H9 (cell line): ENCODE results near the gene SLC25A42. TPM values are rescaled to one million over a fixed set of nuclear protein-coding genes. Genes with fewer than 3 reads are reported as not detected.

Source experiments
- DNase-seq: peaks from one replicate; pipeline ENCODE4 v3.0.0-alpha.2; 2017
- H2AFZ ChIP-seq: one replicate; pipeline ENCODE4 v1.6.1; 2013; ENCODE audit warnings: mild to moderate bottlenecking, low read length, control low read depth, moderate library complexity
- H2AK5ac ChIP-seq: 2 replicates; pipeline ENCODE4 v1.6.1; 2013; ENCODE audit warnings: low read length, control low read depth, mixed read lengths; ENCODE audit not compliant: insufficient read length
- H2BK120ac ChIP-seq: one replicate; pipeline ENCODE4 v1.6.1; 2013; ENCODE audit warnings: low read depth, mild to moderate bottlenecking, low read length, control low read depth, inconsistent platforms; ENCODE audit not compliant: poor library complexity, severe bottlenecking
- H2BK12ac ChIP-seq: 2 replicates; pipeline ENCODE4 v1.6.1; 2013; ENCODE audit warnings: low read length, control low read depth, mixed read lengths, low read depth; ENCODE audit not compliant: insufficient read length
- H2BK15ac ChIP-seq: 2 replicates; pipeline ENCODE4 v1.6.1; 2013; ENCODE audit warnings: low read depth, low read length, control low read depth
- H2BK20ac ChIP-seq: one replicate; pipeline ENCODE4 v1.6.1; 2013; ENCODE audit warnings: low read depth, mild to moderate bottlenecking, low read length, control low read depth, inconsistent platforms; ENCODE audit not compliant: poor library complexity, severe bottlenecking
- H2BK5ac ChIP-seq: 2 replicates; pipeline ENCODE4 v1.6.1; 2013; ENCODE audit warnings: low read length, control low read depth, mixed read lengths; ENCODE audit not compliant: insufficient read length
- H3K14ac ChIP-seq: 2 replicates; pipeline ENCODE4 v1.6.1; 2013; ENCODE audit warnings: low read length, control low read depth; ENCODE audit not compliant: insufficient read depth
- H3K18ac ChIP-seq: 2 replicates; pipeline ENCODE4 v1.6.1; 2013; ENCODE audit warnings: low read depth, mild to moderate bottlenecking, mixed read lengths, low read length, control low read depth; ENCODE audit not compliant: insufficient read length
- H3K23ac ChIP-seq: 2 replicates; pipeline ENCODE4 v1.6.1; 2013; ENCODE audit warnings: low read length, control low read depth, mixed read lengths, low read depth; ENCODE audit not compliant: insufficient read length
- H3K23me2 ChIP-seq: 2 replicates; pipeline ENCODE4 v1.6.1; 2013; ENCODE audit warnings: low read depth, mild to moderate bottlenecking, mixed read lengths, low read length, control low read depth; ENCODE audit not compliant: insufficient read length, poor library complexity, severe bottlenecking
- H3K27ac ChIP-seq: 2 replicates; pipeline ENCODE4 v1.5.1; 2013; ENCODE audit warnings: low read length, control low read depth, mixed read lengths, low read depth; ENCODE audit not compliant: insufficient read length
- H3K27me3 ChIP-seq: 2 replicates; pipeline ENCODE4 v1.6.1; 2013; ENCODE audit warnings: low read length, control low read depth, inconsistent platforms; ENCODE audit not compliant: insufficient read depth
- H3K4ac ChIP-seq: 2 replicates; pipeline ENCODE4 v1.6.1; 2013; ENCODE audit warnings: low read depth, mild to moderate bottlenecking, control low read depth, inconsistent platforms, low read length, moderate library complexity
- H3K4me1 ChIP-seq: 2 replicates; pipeline ENCODE4 v1.6.1; 2013; ENCODE audit warnings: low read length, control low read depth, inconsistent platforms; ENCODE audit not compliant: insufficient read depth
- H3K4me2 ChIP-seq: 2 replicates; pipeline ENCODE4 v1.6.1; 2013; ENCODE audit warnings: low read length, control low read depth, mixed read lengths; ENCODE audit not compliant: insufficient read length, insufficient read depth
- H3K56ac ChIP-seq: 2 replicates; pipeline ENCODE4 v1.6.1; 2013; ENCODE audit warnings: low read depth, mild to moderate bottlenecking, mixed read lengths, low read length, control low read depth; ENCODE audit not compliant: insufficient read length
- H3K79me1 ChIP-seq: 2 replicates; pipeline ENCODE4 v1.6.1; 2013; ENCODE audit warnings: low read depth, mild to moderate bottlenecking, moderate library complexity, low read length, control low read depth, inconsistent platforms; ENCODE audit not compliant: insufficient read depth, poor library complexity, severe bottlenecking
- H3K79me2 ChIP-seq: 2 replicates; pipeline ENCODE4 v1.6.1; 2013; ENCODE audit warnings: low read length, control low read depth, inconsistent platforms; ENCODE audit not compliant: insufficient read depth
- H3K9ac ChIP-seq: 2 replicates; pipeline ENCODE4 v1.6.1; 2013; ENCODE audit warnings: low read length, control low read depth, mixed read lengths; ENCODE audit not compliant: insufficient read length; ENCODE audit errors: extremely low read depth
- H3K9me3 ChIP-seq: one replicate; pipeline ENCODE4 v1.6.1; 2013; ENCODE audit warnings: low read depth, low read length, inconsistent platforms; ENCODE audit not compliant: control insufficient read depth
- H3T11ph ChIP-seq: one replicate; pipeline ENCODE4 v1.6.1; 2013; ENCODE audit warnings: mild to moderate bottlenecking, low read length, control low read depth, inconsistent platforms
- H4K20me1 ChIP-seq: one replicate; pipeline ENCODE4 v1.6.1; 2013; ENCODE audit not compliant: control insufficient read depth, insufficient read length, insufficient read depth
- H4K5ac ChIP-seq: 2 replicates; pipeline ENCODE4 v1.6.1; 2013; ENCODE audit warnings: low read depth, mild to moderate bottlenecking, mixed read lengths, low read length, control low read depth; ENCODE audit not compliant: insufficient read length
- H4K8ac ChIP-seq: replicated peaks from 2 replicates; pipeline ENCODE4 v1.6.1; 2013; ENCODE audit warnings: low read length, control low read depth, mixed read lengths, low read depth; ENCODE audit not compliant: insufficient read length
- H4K91ac ChIP-seq: 2 replicates; pipeline ENCODE4 v1.6.1; 2013; ENCODE audit warnings: low read depth, mild to moderate bottlenecking, moderate library complexity, mixed read lengths, low read length, control low read depth; ENCODE audit not compliant: insufficient read length
- H3K27ac Mint-ChIP-seq, 3 experiments: 2 replicates in 2 of 3; 3 replicates in 1 of 3; pipeline ENCODE4 v1.8.0; 2020 to 2021; ENCODE audit warnings: mixed read lengths in 3 of 3, mild to moderate bottlenecking in 1 of 3, moderate library complexity in 1 of 3
- H3K27me3 Mint-ChIP-seq: 2 replicates; pipeline ENCODE4 v1.8.0; 2021; ENCODE audit warnings: low read depth, mild to moderate bottlenecking, moderate library complexity, mixed read lengths
- H3K36me3 Mint-ChIP-seq, 3 experiments: 2 replicates in 2 of 3; 3 replicates in 1 of 3; pipeline ENCODE4 v1.8.0; 2020 to 2021; ENCODE audit warnings: low read depth in 3 of 3, mixed read lengths in 3 of 3; ENCODE audit not compliant: insufficient read depth in 1 of 3
- H3K4me1 Mint-ChIP-seq, 2 experiments: 2 replicates each; pipeline ENCODE4 v1.8.0; 2020; ENCODE audit warnings: mixed read lengths in 2 of 2
- H3K4me3 Mint-ChIP-seq, 2 experiments: 2 replicates in 1 of 2; 3 replicates in 1 of 2; pipeline ENCODE4 v1.8.0; 2020 to 2021; ENCODE audit warnings: mild to moderate bottlenecking in 2 of 2, mixed read lengths in 2 of 2, moderate library complexity in 1 of 2
- H3K9me3 Mint-ChIP-seq, 2 experiments: 2 replicates in 1 of 2; 3 replicates in 1 of 2; pipeline ENCODE4 v1.8.0; 2020; ENCODE audit warnings: mild to moderate bottlenecking in 2 of 2, mixed read lengths in 2 of 2, moderate library complexity in 1 of 2
- CTCF ChIP-seq: fragments of 200-600 bp; sonication (generic); conservative IDR thresholded peaks from 3 replicates; pipeline ENCODE4 v1.8.0; 2021; ENCODE audit warnings: antibody characterized with exemption, mild to moderate bottlenecking
- WGBS: extraction: QIAGEN DNeasy Blood & Tissue Kit; methylation state at CpG from one replicate; pipeline ENCODE4 v1.1.7; 2013; ENCODE audit warnings: missing lambda C conversion rate, low lambda C conversion rate, mixed read lengths; ENCODE audit not compliant: insufficient read length; ENCODE audit errors: extremely low coverage; 5-methylcytosine and 5-hydroxymethylcytosine counted together
- total RNA-seq: library from RNA; stranded (reverse); gene quantifications from 2 replicates; pipeline ENCODE4 v1.2.1, GENCODE V29; 2021

Gene SLC25A42
- total RNA-seq, 1 experiment from 2014 or later, result 3.6 TPM

DNA sequence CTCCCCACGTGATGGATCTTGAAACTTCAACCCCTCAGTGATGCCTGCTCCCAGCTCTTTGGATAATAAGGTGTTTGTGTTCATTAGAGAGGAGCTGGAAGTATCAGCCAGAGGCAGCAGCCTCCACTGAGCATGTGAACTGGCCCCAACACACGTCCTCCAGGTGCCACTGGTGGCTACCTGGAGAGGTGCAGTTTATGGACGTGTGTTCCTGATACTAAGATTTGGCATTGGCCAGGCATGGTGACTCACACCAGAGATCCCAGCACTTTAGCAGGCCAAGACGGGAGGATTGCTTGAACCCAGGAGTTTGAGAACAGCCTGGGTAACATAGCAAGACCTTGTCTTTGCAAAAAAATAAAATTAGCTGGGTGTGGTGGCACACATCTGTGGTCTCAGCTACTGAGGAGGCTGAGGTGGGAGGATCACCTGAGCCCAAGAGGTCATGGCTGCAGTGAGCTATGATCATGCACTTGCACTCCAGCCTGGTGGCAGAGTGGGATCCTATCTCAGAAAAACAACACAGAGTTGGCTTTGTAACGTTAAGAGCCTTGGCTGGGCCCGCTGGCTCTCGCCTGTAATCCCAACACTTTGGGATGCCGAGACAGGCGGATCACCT lies 34.4 kb downstream of the SLC25A42 start:
- Mint-ChIP-seq H3K4me3 (no peak overlapping the region), H3K36me3 (no peaks in the 10 kb centered on the region), H3K27ac (0 out of 7 replicates have a peak overlapping the region, but pooled peaks of 1 of the 3 experiments have one; percentile 25), H3K4me1 (peaks cover 0 to 3% of the 10 kb centered on the region in 2 experiments; a peak in 2 of 4 replicates), H3K27me3 (peaks cover 23% of the 10 kb centered on the region), H3K9me3 (no peaks in the 10 kb centered on the region; a peak in 1 of 5 replicates)
- H3K4me2 ChIP-seq, result no peak overlapping the region
- no peak overlapping the region for H2BK5ac ChIP-seq
- H3K9me3 ChIP-seq, result no peaks in the 10 kb centered on the region
- H3K79me2 ChIP-seq, result no peaks in the 10 kb centered on the region
- TF ChIP-seq CTCF, result no peak
- no peak for DNase-seq
- H3K23me2 ChIP-seq, result no peaks in the 10 kb centered on the region
- no peak overlapping the region for H2AK5ac ChIP-seq
- no CpG with 5 or more reads among the region's 9 CpGs for whole genome bisulfite sequencing
- H2BK120ac ChIP-seq, result no peak overlapping the region
- H4K20me1 ChIP-seq, result no peaks in the 10 kb centered on the region
- H4K91ac ChIP-seq, result no peak overlapping the region
- H2BK20ac ChIP-seq, result no peak overlapping the region
- no peaks in the 10 kb centered on the region for H3K27me3 ChIP-seq
- no peak overlapping the region for H2BK12ac ChIP-seq
- no peak overlapping the region for H2AFZ ChIP-seq
- H3K27ac ChIP-seq, result no peak overlapping the region
- H3K79me1 ChIP-seq, result no peaks in the 10 kb centered on the region
- no peak overlapping the region for H3K4ac ChIP-seq
- no peak overlapping the region for H4K8ac ChIP-seq
- H3K9ac ChIP-seq, result no peak overlapping the region
- no peak overlapping the region for H3T11ph ChIP-seq
- no peak overlapping the region for H2BK15ac ChIP-seq
- H3K14ac ChIP-seq, result no peak overlapping the region
- no peak overlapping the region for H4K5ac ChIP-seq
- no peaks in the 10 kb centered on the region for H3K4me1 ChIP-seq
- no peak overlapping the region for H3K56ac ChIP-seq
- H3K23ac ChIP-seq, result no peak overlapping the region
- H3K18ac ChIP-seq, result no peak overlapping the region
